ES-I3 (cell line): Measurements from ENCODE around the gene KIF6.

Experiments used
- H3K36me3 ChIP-seq: 2 replicates; pipeline ENCODE4 v1.6.1; 2013; ENCODE audit warnings: mild to moderate bottlenecking, low read length, control low read depth, moderate library complexity; ENCODE audit not compliant: insufficient read depth
- H3K4me1 ChIP-seq: 2 replicates; pipeline ENCODE4 v1.6.1; 2013; ENCODE audit warnings: mild to moderate bottlenecking, control low read depth, low read length; ENCODE audit not compliant: insufficient read depth
- H3K9ac ChIP-seq: 2 replicates; pipeline ENCODE4 v1.6.1; 2013; ENCODE audit warnings: low read depth, mild to moderate bottlenecking, low read length, moderate library complexity
- H3K9me3 ChIP-seq: 2 replicates; pipeline ENCODE4 v1.6.1; 2013; ENCODE audit warnings: mild to moderate bottlenecking, low read length, moderate library complexity; ENCODE audit not compliant: control insufficient read depth, insufficient read depth

Gene KIF6

GRCh38 chr6:39339096-39339867, 385.9 kb downstream of the KIF6 start:
- no peak overlapping the region for H3K9ac ChIP-seq
- H3K9me3 ChIP-seq, result no peaks in the 10 kb centered on the region
- H3K4me1 ChIP-seq, result peaks cover 10% of the 10 kb centered on the region; the same call in 1 of the 2 replicates

DNA sequence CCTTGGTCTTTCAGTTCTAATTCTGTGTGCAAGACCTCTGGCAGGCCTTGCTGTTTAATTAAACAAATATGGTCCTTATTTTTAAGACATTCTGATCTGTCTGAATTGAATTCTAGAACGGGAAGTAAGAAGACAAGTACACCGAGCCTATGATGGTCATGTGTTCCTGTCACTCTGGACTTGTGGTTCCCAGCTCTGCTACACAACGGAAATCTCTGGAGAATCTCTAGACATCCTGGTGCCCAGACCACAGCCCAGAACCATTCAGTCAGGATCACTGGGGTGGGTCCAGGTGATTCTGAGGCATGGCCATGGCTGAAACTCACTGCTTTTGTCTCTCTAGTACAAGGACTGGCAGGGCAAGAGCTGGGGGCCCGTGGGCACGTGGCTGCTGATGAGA, 386.8 kb downstream of the KIF6 start:
- H3K9me3 ChIP-seq, result no peaks in the 10 kb centered on the region
- H3K4me1 ChIP-seq, result peaks cover 8% of the 10 kb centered on the region; the same call in 1 of the 2 replicates
- H3K36me3 ChIP-seq, result no peaks in the 10 kb centered on the region
- no peak overlapping the region for H3K9ac ChIP-seq

More at GRCh38 chr6:39339096-39339867, 385.9 kb downstream of the KIF6 start:
- no peaks in the 10 kb centered on the region for H3K36me3 ChIP-seq

- Histone ChIP-seq H3K9me3 (no peaks in the 10 kb centered on the region), H3K36me3 (no peaks in the 10 kb centered on the region), H3K9ac (no peak overlapping the region), H3K4me1 (peaks cover 8% of the 10 kb centered on the region; the same call in 1 of the 2 replicates)
Observed at GRCh38 chr6:39335780-39336545, 389.2 kb downstream of the KIF6 start.

DNA sequence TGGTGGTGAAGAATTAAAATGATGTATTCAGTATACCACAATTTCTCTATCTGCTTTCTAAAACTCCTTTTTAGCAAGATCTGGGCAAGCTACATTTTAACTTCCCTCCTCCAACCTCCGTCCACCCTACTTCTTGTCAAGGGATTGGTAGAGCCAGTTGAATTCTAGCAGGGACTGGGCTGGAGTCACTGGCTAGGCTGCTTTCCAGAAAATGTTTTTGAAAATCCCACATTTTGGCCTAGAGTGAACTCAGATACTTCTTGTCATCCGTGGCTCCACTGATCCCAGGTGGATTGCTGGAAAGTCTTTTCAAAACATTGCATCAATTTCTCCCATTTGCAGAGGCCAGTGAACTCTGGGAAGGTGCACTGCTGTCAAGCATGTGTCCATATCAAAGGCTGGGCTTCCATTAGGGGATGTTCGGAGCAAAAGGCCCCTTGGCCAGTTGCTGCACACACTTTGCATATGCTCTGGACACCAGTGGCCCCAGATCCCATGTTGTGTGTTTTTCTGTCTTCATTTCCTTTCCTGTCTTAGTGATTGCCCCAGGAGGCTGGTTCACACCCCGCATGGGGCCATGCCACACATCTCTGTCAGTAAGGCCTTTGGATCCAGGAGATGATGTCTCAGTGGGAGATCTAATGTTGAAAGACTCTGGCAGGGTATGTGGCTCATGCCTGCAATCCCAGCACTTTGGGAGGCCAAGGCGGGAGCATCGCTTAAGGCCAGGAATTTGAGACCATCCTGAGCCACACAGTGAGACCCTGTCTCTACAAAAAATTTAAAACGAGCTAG, 391.4 kb downstream of the KIF6 start:
- 0 out of 2 replicates have a peak, but pooled peaks cover 8% of the 10 kb centered on the region for H3K4me1 ChIP-seq

DNA sequence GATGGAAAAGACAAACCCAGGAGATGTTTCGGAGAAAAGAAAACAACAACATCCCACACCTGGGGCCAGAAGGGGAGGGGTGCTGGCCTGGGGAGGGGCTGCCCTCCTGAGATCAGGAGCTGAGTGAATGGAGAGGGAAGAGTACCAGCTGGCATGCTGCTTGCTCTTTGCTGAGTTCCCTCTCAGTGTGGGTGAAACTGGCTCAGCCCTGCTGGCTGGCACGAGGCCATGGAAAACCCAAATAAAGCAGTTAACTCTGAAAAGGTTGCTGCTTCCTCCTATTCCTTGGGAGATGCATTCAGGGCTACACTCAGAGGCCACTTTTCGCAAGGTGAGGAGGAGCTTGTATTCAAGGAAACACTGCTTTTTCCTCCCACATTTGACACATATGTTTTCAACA, 394.7 kb downstream of the KIF6 start:
- Histone ChIP-seq H3K4me1 (no peaks in the 10 kb centered on the region), H3K9me3 (no peaks in the 10 kb centered on the region), H3K9ac (no peak overlapping the region), H3K36me3 (no peaks in the 10 kb centered on the region)

More for the DNA sequence above, 391.4 kb downstream of the KIF6 start:
- Histone ChIP-seq H3K36me3 (no peaks in the 10 kb centered on the region), H3K9me3 (no peaks in the 10 kb centered on the region), H3K9ac (no peak overlapping the region)

DNA sequence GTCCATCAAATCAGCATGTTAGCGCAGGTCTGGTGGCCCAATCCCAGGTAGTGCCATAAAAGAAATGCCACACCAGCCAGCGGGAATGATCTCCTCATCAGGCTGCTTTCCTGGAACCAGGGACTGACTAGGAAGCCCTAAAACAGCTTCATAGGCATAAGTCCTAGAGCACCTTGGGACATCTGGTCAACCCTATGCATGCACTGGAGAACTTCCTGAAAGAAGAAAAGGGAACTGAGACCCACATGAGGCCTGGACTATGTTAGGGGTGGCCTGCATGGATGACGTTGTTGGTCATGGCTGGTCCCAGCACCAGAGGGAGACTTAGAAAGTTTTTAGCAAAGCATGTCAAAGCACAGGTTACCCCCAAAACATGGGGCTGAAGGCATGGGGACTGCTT, 395.2 kb downstream of the KIF6 start:
- H3K36me3 ChIP-seq, result no peaks in the 10 kb centered on the region
- no peaks in the 10 kb centered on the region for H3K9me3 ChIP-seq
- no peak overlapping the region for H3K9ac ChIP-seq
- H3K4me1 ChIP-seq, result no peaks in the 10 kb centered on the region

DNA sequence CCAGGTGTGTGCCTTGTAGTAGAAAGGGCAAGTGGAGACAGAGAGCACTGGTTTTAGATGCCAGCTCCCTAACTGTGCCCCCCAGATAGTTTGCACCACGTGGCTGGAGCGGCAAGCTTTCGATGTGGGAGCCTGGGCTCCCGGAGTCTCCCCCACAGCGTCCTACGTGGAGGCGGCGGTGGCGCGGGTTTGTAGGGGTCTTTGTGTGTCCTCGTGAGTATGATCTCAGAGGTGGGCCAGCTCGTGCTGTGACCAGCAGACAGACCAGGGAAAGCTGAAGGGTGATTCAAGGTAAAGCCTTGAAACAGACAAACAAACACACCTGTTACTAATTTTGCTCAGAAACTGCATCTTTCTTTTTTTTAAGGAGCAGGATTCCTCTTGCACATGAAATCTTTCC, 397.1 kb downstream of the KIF6 start:
- H3K9me3 ChIP-seq, result no peaks in the 10 kb centered on the region
- H3K9ac ChIP-seq, result no peak overlapping the region
- no peaks in the 10 kb centered on the region for H3K4me1 ChIP-seq
- no peaks in the 10 kb centered on the region for H3K36me3 ChIP-seq

DNA sequence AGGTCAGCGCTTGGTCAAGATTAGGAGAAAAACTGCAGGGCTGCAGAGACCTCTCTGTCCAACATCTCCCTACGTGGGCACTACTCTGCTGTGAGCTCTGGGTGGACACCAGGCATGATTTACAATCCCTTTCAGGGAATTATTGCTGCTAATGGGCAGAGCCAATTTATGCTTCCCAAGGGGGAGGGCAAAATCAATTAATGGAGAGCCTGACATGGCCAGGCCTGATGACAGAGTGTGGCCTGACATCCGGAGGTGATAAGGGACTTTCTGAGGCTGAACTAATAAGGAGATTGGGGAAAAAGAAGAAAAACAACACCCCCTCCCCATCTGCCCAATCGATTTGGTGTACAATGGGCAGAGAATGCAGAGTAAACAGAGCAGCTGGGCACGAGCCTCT, 397.7 kb downstream of the KIF6 start:
- Histone ChIP-seq H3K9me3 (no peaks in the 10 kb centered on the region), H3K36me3 (no peaks in the 10 kb centered on the region), H3K9ac (no peak overlapping the region), H3K4me1 (no peaks in the 10 kb centered on the region)

GRCh38 chr6:39322306-39322850, 402.8 kb downstream of the KIF6 start, which contains the start of gene KCNK16:
Gene KCNK16 (minus strand): TSS chr6:39322702. CDS start chr6:39322540, 162 bp downstream.
- no peaks in the 10 kb centered on the region for H3K4me1 ChIP-seq
- no peak within 1 kb of the TSS for H3K9ac ChIP-seq
- H3K36me3 ChIP-seq, result no peaks in the 10 kb centered on the region
- no peaks in the 10 kb centered on the region for H3K9me3 ChIP-seq

- Histone ChIP-seq H3K4me1 (no peaks in the 10 kb centered on the region), H3K9me3 (no peaks in the 10 kb centered on the region), H3K9ac (no peak overlapping the region), H3K36me3 (no peaks in the 10 kb centered on the region)
Observed at GRCh38 chr6:39321761-39322160, 403.4 kb downstream of the KIF6 start.

GRCh38 chr6:39320363-39320984, 404.7 kb downstream of the KIF6 start:
- no peak overlapping the region for H3K9ac ChIP-seq
- H3K36me3 ChIP-seq, result no peaks in the 10 kb centered on the region
- no peaks in the 10 kb centered on the region for H3K9me3 ChIP-seq
- no peaks in the 10 kb centered on the region for H3K4me1 ChIP-seq

DNA sequence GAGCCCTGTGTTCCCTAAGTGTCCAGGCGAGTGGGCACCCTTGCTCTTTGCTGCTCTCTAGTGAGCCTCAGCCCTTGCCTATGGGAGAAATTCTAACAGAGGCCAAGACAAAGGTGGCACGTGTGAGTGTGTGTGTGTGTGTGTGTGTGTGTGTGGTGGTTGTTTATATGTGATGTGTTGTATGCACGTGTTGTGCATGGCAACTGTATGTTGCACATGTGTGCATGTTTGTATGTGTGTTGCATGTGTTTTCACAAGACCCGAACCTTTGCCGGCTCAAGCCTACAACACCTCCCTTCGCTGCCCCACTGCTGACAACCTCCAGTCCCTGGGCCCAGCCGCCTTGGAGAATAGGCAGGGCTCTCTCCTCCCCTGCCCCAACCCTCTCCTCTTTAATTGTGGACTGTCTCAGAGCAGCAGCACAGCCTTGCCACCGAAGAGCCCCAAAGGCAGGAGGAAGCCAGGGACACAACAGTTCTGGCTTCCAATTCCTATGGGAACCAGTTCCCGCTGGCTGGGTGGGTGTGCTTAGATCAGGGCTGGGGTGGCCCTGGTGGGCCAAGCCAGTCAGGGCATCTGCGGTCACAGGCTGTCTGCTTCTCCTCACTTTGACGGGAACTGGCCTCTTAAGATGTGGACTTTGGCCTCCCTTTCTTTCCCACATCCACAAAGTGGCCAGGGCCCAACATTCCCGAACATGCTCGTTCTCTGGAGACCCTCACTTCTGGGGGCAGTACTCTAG, 405.4 kb downstream of the KIF6 start:
- no peaks in the 10 kb centered on the region for H3K36me3 ChIP-seq
- no peaks in the 10 kb centered on the region for H3K9me3 ChIP-seq
- H3K9ac ChIP-seq, result no peak overlapping the region
- H3K4me1 ChIP-seq, result no peaks in the 10 kb centered on the region

DNA sequence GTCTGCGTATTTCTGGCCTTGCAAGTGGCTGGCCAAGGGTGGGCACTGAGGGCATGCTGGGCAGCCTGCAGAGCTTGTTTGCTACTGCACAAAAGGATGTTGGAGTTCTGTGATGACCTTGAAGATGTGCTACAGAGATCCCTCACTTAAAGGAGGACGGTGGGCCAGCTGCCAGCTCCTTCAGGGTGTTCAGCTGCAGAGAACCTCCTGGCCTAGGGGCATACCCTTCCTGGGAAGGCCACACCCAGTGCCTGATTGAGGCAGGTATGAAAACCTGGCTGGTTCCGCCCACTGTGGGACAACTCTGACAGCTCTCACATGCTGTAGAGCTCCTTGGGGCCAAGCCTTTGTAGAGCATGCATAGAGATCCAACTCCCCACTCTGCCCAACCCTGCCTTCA, 408.0 kb downstream of the KIF6 start:
- H3K9ac ChIP-seq, result no peak overlapping the region
- H3K4me1 ChIP-seq, result no peaks in the 10 kb centered on the region
- no peaks in the 10 kb centered on the region; the same call in 1 of the 2 replicates for H3K9me3 ChIP-seq
- H3K36me3 ChIP-seq, result no peaks in the 10 kb centered on the region
